ENCODE results near the gene PTPRN2. TPM values are rescaled to one million over a fixed set of nuclear protein-coding genes. Genes with fewer than 3 reads are reported as not detected.

PTPRN2 gene
- total and polyA plus RNA-seq, 2 of the 8 experiments (the other 6 are each of a cell fraction or from before 2014, with no cell fraction given) = 2.6 to 4.5 TPM

GRCh38 chr7:158569858-158570323 is 17.7 kb downstream of the PTPRN2 start:
- DNase-seq (ENCODE audit: low read depth in 1 of 2, low spot score in 2 of 2) (peak in 1 of 2 experiments; percentile 70), FAIRE-seq (no peak)
- no peak overlapping the region for H3K9ac ChIP-seq (replicated peaks in 1 of 4; ENCODE audit: extremely low read depth in 1 of 4, low read depth in 3 of 4, low read length in 3 of 4)
- no peak overlapping the region for H2BK15ac ChIP-seq (ENCODE audit: low read length)
- no peak overlapping the region for H2BK120ac ChIP-seq (replicated peaks; ENCODE audit: low read depth, low read length)
- no peaks in the 10 kb centered on the region for H3K79me2 ChIP-seq (ENCODE audit: control insufficient read depth in 1 of 2, insufficient read depth in 2 of 2, low read length in 2 of 2)
- 25% methylated on average over 21 of the region's 53 CpGs; no CpG with 5 or more reads in 1 of the 2 experiments for whole genome bisulfite sequencing, 2 experiments (ENCODE audit: extremely low coverage in 1 of 2, insufficient coverage in 1 of 2, insufficient read length in 1 of 2, insufficient replicate concordance in 2 of 2, low coverage in 1 of 2, low lambda C conversion rate in 2 of 2, missing lambda C conversion rate in 1 of 2)
- no peaks in the 10 kb centered on the region for H4K20me1 ChIP-seq (replicated peaks in 1 of 2; ENCODE audit: control insufficient read depth in 1 of 2, insufficient read depth in 2 of 2, low read length in 2 of 2)
- ChIA-PET POLR2A (ENCODE audit: partially characterized antibody) (interaction anchor here (0.7 kb wide), 1 partner anchor 314 kb away, joined by 3 read pairs; no protein-coding TSS in a partner anchor), CTCF (ENCODE audit: partially characterized antibody) (no interaction called here)
- H3K27ac ChIP-seq (ENCODE audit: low read depth, low read length) = no peak overlapping the region
- H3K23me2 ChIP-seq (ENCODE audit: low read depth, low read length) = no peaks in the 10 kb centered on the region; the same call in 1 of the 2 replicates
- peak overlapping the region; percentile 57; the same call in 1 of the 2 replicates for H4K8ac ChIP-seq (ENCODE audit: extremely low read depth, insufficient read depth, low read length)
- H3K36me3 ChIP-seq (ENCODE audit: control insufficient read depth in 2 of 4, insufficient read depth in 4 of 4, low read length in 3 of 4) = no peaks in the 10 kb centered on the region; a peak in 1 of 8 replicates
- no peak overlapping the region for H2AFZ ChIP-seq (ENCODE audit: low read length)
- no peak overlapping the region for H2AK5ac ChIP-seq (ENCODE audit: low read depth, low read length)
- H2BK12ac ChIP-seq (ENCODE audit: low read depth, low read length) = no peak overlapping the region
- H3K79me1 ChIP-seq (ENCODE audit: low read depth, low read length) = no peaks in the 10 kb centered on the region
- H4K5ac ChIP-seq (ENCODE audit: insufficient read length, low read depth, low read length) = no peak overlapping the region
- no peak overlapping the region for H2BK5ac ChIP-seq (ENCODE audit: low read depth, low read length)
- peaks cover 3 to 24% (median 19%) of the 10 kb centered on the region in 4 experiments; a peak in 6 of 7 replicates for H3K27me3 ChIP-seq (replicated peaks in 1 of 4; ENCODE audit: control insufficient read depth in 3 of 4, extremely low read depth in 1 of 4, insufficient read depth in 3 of 4, low read length in 3 of 4)
- H3K4me1 ChIP-seq (replicated peaks in 1 of 4; ENCODE audit: control insufficient read depth in 3 of 4, insufficient read depth in 4 of 4, low read length in 3 of 4) = peaks cover 0 to 7% (median 3%) of the 10 kb centered on the region in 4 experiments; a peak in 4 of 7 replicates
- no peak overlapping the region for H3K23ac ChIP-seq (ENCODE audit: insufficient read length)
- peak overlapping the region; percentile 15 to 58; a peak in 3 of 4 replicates for H3K4me2 ChIP-seq (ENCODE audit: insufficient read depth in 1 of 2, low read depth in 2 of 2, low read length in 2 of 2)
- no peak overlapping the region for H3K4ac ChIP-seq (replicated peaks; ENCODE audit: insufficient read length, low read depth, low read length)
- no peak overlapping the region for H3K14ac ChIP-seq (ENCODE audit: insufficient read length)
- H3K4me3 ChIP-seq (ENCODE audit: extremely low read depth in 1 of 4, insufficient read depth in 2 of 4, low read depth in 3 of 4, low read length in 4 of 4) = peak overlapping the region in 1 of 4 experiments; percentile 40; a peak in 2 of 8 replicates
- H4K91ac ChIP-seq (replicated peaks; ENCODE audit: insufficient read length, low read length) = no peak overlapping the region
- TF ChIP-seq MAFK (IDR thresholded peaks at IDR 0.05; ENCODE audit: low read depth, low read length) (no peak), SUZ12 (IDR thresholded peaks at IDR 0.05; ENCODE audit: low read length) (peak; percentile 39; the same call in 1 of the 2 replicates), KDM5A (IDR thresholded peaks at IDR 0.05; ENCODE audit: low read length) (no peak), GABPA (IDR thresholded peaks at IDR 0.05; ENCODE audit: borderline replicate concordance, insufficient read depth, low read length) (peak; percentile 52; the same call in 1 of the 2 replicates), SIRT6 (IDR thresholded peaks at IDR 0.05; ENCODE audit: low read length) (no peak), HDAC2 (IDR thresholded peaks at IDR 0.05; ENCODE audit: borderline replicate concordance in 1 of 2, low read depth in 2 of 2, low read length in 2 of 2) (0 out of 4 replicates have a peak, but pooled peaks of 1 of the 2 experiments have one; percentile 46), EZH2 (IDR thresholded peaks at IDR 0.05; ENCODE audit: low read depth, low read length, severe bottlenecking) (peak; percentile 43), E2F6 (IDR thresholded peaks at IDR 0.05) (peak; percentile 14; the same call in 1 of the 2 replicates), KDM4A (IDR thresholded peaks at IDR 0.05; ENCODE audit: low read depth, low read length, severe bottlenecking) (peak; percentile 63), MAX (IDR thresholded peaks at IDR 0.05) (peak; percentile 75)
- no peak overlapping the region for H3K56ac ChIP-seq (replicated peaks; ENCODE audit: insufficient read length, low read depth, low read length)
- peaks cover 0 to 5% of the 10 kb centered on the region in 2 experiments; a peak in 1 of 4 replicates for H3K9me3 ChIP-seq (ENCODE audit: insufficient read depth in 2 of 2, low read depth in 1 of 2, low read length in 1 of 2)
- no peak overlapping the region for H3K18ac ChIP-seq (ENCODE audit: extremely low read depth, low read length)
- no peak overlapping the region for H2BK20ac ChIP-seq (ENCODE audit: low read length)

Measured in H1 (cell line).